Adrenal gland (tissue), 12 donors: ENCODE measurements around the gene SPATA2L. TPM values are rescaled to one million over a fixed set of nuclear protein-coding genes. Genes with fewer than 3 reads are reported as not detected.
"Not testable (repeated sequence)": the region's sequence is repeated elsewhere in the genome, so short reads cannot be mapped to it uniquely, and the experiment has no call there.

ENCODE experiments used
- DNase-seq, 7 donors: peaks; one replicate each; pipeline ENCODE4 v3.0.0-alpha.2; 2019 to 2020
- H3K27ac ChIP-seq, 5 donors: fragments of 200-600 bp; sonication (generic) in 4 of 5; 1 replicate in 3 of 5; 2 replicates in 2 of 5; pipeline versions ENCODE4 v1.5.1 to v1.8.0; 2016 to 2020; ENCODE audit warnings: mild to moderate bottlenecking in 1 of 5
- H3K27me3 ChIP-seq: fragments of 200-600 bp; 2 replicates; pipeline ENCODE4 v1.8.0; 2021
- H3K36me3 ChIP-seq, 2 donors: fragments of 200-600 bp; replicated peaks in 1 of 2; 1 replicate in 1 of 2; 2 replicates in 1 of 2; pipeline versions ENCODE4 v1.5.1 to v1.8.0; 2018 to 2022
- H3K4me1 ChIP-seq, 2 donors: fragments of 200-600 bp; replicated peaks in 1 of 2; 1 replicate in 1 of 2; 2 replicates in 1 of 2; pipeline versions ENCODE4 v1.5.1 to v1.8.0; 2018 to 2021
- H3K4me3 ChIP-seq, 4 donors: fragments of 200-600 bp; sonication (generic) in 3 of 4; one replicate each; pipeline ENCODE4 v1.5.1; 2016 to 2018
- H3K9me3 ChIP-seq, 3 donors: fragments of 200-600 bp; sonication (generic) in 1 of 3; replicated peaks in 1 of 3; 1 replicate in 2 of 3; 2 replicates in 1 of 3; pipeline versions ENCODE4 v1.5.1 to v1.8.0; 2016 to 2021
- POLR2A ChIP-seq, 2 donors: fragments of 450-650 bp; IDR thresholded peaks; one replicate each; pipeline ENCODE4 v1.6.1; 2017; ENCODE audit warnings: antibody characterized with exemption in 2 of 2, mild to moderate bottlenecking in 2 of 2, moderate library complexity in 1 of 2
- WGBS, 4 donors: extraction: QIAGEN DNeasy Blood & Tissue Kit in 2 of 4; methylation state at CpG; one replicate each; pipeline versions ENCODE4 v1.1.5 to v1.1.7; 2013 to 2017; 5-methylcytosine and 5-hydroxymethylcytosine counted together
- intact Hi-C, 2 donors: fragments of 100-400 bp; cut with DNase I; formaldehyde crosslinking; loops; one replicate each; pipeline versions ENCODE4 v1.14.1 to v1.15.0; 2022 to 2023
- polyA plus RNA-seq, 3 donors: library from polyadenylated mRNA; stranded (reverse); fragments of 200-250 nt in 2 of 3; fragments of 350-450 nt in 1 of 3; fragmentation: Illumina TruSeq in 1 of 3; extraction: RNeasy Lipid Tissue Mini Kit (QIAGEN cat#74804) in 1 of 3; gene quantifications; one replicate each; pipeline ENCODE4 v1.2.3, GENCODE V29; 2013 to 2014
- total RNA-seq, 9 donors: library from RNA; depleted of rRNA in 4 of 9; stranded (reverse); fragments of >200 nt in 4 of 9; fragments of 120-200 nt in 1 of 9; fragmentation: NEBNext Ultra II Directional in 1 of 9; extraction: Animal tissue kit (Norgen Biotek cat#: 25700) in 1 of 9; gene quantifications; one replicate each; pipeline versions ENCODE4 v1.1.0 to v1.2.4, GENCODE V29; 2013 to 2023
- TF ChIP-seq, protein P1 (sequence below), 6 experiments: fragments of 450-650 bp in 4 of 6; fragments of 200-600 bp in 2 of 6; sonication (generic) in 1 of 6; IDR thresholded peaks; 1 replicate in 5 of 6; 2 replicates in 1 of 6; pipeline versions ENCODE4 v1.5.1 to v1.8.0; 2016 to 2021; ENCODE audit warnings: antibody characterized with exemption in 6 of 6, mild to moderate bottlenecking in 2 of 6, moderate library complexity in 1 of 6
- donor health status: healthy with polysubstance abuse.
- donor health status: Bipolar disorder and iron deficiency.
- donor health status: DM: yes; HTN: yes; CAD: no.
- donor health status: DM: no; HTN: no; CAD: no.
- donor health status: DM: no; HTN: no; CAD: no.
- donor health status: DM: yes; HTN: yes; CAD: no.

SPATA2L gene
- total and polyA plus RNA-seq, 12 donors: 0.20 to 29.4 (median 11.2) TPM

DNA sequence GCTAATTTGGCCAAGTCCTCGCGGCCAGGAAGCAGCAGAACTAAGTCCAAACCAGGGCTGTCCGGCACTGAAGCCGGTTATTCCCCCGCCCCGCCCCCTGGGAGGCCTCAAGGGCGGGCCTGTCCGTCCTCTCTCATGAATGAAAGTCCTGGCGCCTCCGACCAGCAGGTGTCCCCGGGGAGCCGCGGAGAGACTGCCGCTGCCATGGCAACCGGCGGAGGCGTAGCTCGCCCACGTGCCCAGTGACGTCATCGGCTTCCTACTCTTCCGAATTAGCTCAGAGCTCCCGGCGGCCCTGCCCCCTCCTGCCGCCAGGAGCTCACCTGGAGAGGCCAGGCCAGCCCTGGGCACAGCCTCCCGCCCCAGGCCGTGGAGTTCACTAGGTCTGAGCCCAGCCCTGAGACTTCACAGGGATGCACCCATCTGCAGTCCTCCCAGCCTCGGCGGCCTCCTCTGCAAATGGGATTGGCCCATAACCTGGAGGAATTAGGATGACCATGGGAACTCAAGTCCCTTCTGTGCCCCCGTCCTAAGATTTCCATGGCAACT lies 1.3 kb downstream of the SPATA2L start:
- WGBS, 4 donors: 0 to 1% (median 0%) methylated on average over 2 to 30 of the region's 30 CpGs
- peak overlapping the region in 2 of 4 donors; percentile 50 to 73 for H3K4me3 ChIP-seq
- intact Hi-C loops: loop anchor here in 1 of 2 donors (10.0 kb wide), 1 partner anchor 165 kb away; no protein-coding TSS in a partner anchor
- peaks cover 0 to 20% of the 10 kb centered on the region in 2 donors for H3K36me3 ChIP-seq
- no peaks in the 10 kb centered on the region for H3K9me3 ChIP-seq
- H3K4me1 ChIP-seq: peaks cover 10 to 17% of the 10 kb centered on the region in 2 donors
- peak; percentile 99 to 100 (median 100) for DNase-seq
- no peaks in the 10 kb centered on the region for H3K27me3 ChIP-seq
- peak overlapping the region; percentile 33 to 88 (median 74) for H3K27ac ChIP-seq
- TF ChIP-seq, protein P1, sequence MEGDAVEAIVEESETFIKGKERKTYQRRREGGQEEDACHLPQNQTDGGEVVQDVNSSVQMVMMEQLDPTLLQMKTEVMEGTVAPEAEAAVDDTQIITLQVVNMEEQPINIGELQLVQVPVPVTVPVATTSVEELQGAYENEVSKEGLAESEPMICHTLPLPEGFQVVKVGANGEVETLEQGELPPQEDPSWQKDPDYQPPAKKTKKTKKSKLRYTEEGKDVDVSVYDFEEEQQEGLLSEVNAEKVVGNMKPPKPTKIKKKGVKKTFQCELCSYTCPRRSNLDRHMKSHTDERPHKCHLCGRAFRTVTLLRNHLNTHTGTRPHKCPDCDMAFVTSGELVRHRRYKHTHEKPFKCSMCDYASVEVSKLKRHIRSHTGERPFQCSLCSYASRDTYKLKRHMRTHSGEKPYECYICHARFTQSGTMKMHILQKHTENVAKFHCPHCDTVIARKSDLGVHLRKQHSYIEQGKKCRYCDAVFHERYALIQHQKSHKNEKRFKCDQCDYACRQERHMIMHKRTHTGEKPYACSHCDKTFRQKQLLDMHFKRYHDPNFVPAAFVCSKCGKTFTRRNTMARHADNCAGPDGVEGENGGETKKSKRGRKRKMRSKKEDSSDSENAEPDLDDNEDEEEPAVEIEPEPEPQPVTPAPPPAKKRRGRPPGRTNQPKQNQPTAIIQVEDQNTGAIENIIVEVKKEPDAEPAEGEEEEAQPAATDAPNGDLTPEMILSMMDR (IDR thresholded peaks at IDR 0.05): peak; percentile 56 to 91 (median 86)
- no peak for TF ChIP-seq POLR2A (IDR thresholded peaks at IDR 0.05)

DNA sequence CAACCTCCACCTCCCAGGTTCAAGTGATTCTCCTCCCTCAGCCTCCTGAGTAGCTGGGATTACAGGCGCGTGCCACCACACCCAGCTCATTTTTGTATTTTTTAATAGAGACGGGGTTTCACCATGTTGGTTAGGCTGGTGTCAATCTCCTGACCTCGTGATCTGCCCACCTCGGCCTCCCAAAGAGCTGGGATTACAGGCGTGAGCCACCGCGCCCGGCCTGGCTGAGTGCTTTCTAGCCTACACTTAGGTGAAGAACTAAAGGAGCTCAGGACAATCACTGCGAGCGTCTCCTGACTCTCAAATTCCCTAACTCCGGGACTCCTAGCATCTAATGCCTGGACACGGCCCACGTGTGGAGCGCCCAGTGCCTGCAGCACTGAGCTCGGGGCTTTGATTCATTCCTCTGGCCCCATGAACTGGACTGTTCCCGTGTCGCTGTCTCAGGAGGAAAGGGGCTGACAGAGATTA lies 1.8 kb downstream of the SPATA2L start:
- DNase-seq, H3K9me3 ChIP-seq, H3K27me3 ChIP-seq, H3K4me3 ChIP-seq: not testable (repeated sequence)
- WGBS, 4 donors: 55 to 79% (median 58%) methylated on average over 11 to 18 of the region's 18 CpGs
- peaks cover 10 to 17% of the 10 kb centered on the region in 2 donors for H3K4me1 ChIP-seq
- intact Hi-C loops: loop anchor here in 1 of 2 donors (10.0 kb wide), 1 partner anchor 165 kb away; no protein-coding TSS in a partner anchor
- H3K36me3 ChIP-seq: peaks cover 0 to 23% of the 10 kb centered on the region in 2 donors
- H3K27ac ChIP-seq: peak overlapping the region in 2 of 5 donors; percentile 88

DNA sequence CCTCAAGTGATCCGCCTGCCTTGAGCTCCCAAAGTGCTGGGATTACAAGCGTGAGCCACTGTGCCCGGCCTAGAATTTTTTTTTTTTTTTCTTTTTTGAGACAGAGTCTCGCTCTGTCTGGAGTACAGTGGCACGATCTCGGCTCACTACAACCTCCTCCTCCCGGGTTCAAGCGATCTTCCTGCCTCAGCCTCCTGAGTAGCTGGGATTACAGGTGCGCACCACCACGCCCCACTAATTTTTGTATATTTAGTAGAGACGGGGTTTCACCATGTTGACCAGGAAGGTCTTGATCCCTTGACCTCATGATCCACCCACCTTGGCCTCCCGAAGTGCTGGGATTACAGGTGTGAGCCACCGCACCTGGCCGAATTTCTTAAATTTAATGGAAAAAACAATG lies 2.8 kb downstream of the SPATA2L start:
- peaks cover 10 to 17% of the 10 kb centered on the region in 2 donors for H3K4me1 ChIP-seq
- H3K4me3 ChIP-seq, intact Hi-C loops, H3K9me3 ChIP-seq, H3K27me3 ChIP-seq, H3K27ac ChIP-seq: not testable (repeated sequence)
- DNase-seq: peak in 1 of 7 donors; percentile 54
- WGBS, 4 donors: 93 to 98% (median 97%) methylated on average over 14 of the region's 14 CpGs
- H3K36me3 ChIP-seq: peaks cover 0 to 32% of the 10 kb centered on the region in 2 donors

DNA sequence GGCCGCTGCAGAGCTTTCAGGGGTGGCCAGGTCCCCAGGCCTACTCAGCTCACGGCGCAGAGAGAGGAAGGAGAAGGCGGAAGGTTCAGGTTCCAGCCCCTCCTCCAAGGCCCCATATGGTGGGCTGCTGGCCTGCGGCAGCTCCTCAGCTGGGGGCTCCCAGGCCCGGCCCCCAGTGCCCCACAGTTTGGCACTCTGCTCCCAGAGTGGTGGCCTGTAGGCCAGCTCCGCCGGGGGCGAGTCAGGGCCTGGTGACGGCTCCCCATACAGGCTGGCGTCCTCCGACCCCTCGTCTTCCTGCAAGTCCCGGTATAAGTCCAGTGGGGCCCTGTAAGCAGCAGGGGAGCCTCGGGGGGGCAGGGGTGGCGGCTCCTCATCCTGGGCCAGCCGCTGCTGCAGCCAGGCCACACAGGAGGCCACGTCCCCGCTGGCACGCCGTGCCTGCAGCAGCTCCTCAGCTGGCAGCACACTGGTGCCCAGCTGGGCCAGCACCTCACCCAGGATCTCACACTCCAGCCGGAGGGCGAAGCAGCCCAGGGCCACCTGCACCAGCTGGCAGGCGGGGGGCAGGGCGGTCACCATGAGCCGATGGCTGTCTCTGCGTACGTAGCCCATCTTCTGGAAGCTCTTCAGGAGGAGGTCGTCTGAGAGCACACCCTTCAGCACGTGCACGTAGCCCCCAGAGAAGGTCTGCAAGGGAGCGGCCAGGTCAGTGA lies 3.7 kb downstream of the SPATA2L start:
- peak in 2 of 7 donors; percentile 49 to 59 for DNase-seq
- Histone ChIP-seq H3K27me3 (no peaks in the 10 kb centered on the region), H3K4me3 (no peak overlapping the region), H3K9me3 (no peaks in the 10 kb centered on the region), H3K27ac (no peak overlapping the region), H3K36me3 (peaks cover 0 to 41% of the 10 kb centered on the region in 2 donors), H3K4me1 (peaks cover 10 to 17% of the 10 kb centered on the region in 2 donors)
- WGBS, 4 donors: 85 to 91% (median 88%) methylated on average over 12 to 32 of the region's 32 CpGs
- intact Hi-C loops: no loop called here
- TF ChIP-seq, protein P1 (IDR thresholded peaks at IDR 0.05): no peak
- TF ChIP-seq POLR2A (IDR thresholded peaks at IDR 0.05): no peak

DNA sequence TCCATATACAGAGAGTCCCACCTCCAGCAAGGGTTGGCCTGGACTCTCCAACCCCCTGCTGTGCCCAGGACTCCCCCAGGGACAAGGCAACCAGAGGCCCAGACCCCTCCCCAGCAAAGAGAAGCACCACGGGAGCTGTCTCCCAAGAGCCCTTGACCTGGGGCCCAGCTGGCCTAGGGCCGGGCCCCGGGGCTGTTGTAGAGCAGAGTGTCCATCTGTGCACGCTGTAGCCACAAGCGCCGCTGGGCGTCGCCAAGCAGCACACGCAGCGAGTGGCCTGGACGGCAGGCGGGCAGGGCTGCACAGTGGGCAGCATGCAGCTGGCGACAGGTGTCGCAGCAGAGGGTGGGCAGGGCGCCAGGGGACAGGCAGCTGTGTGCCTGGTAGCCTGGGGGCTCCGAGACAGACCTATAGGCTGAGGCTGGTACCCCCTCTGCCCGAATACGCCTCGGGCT lies 4.3 kb downstream of the SPATA2L start:
- Histone ChIP-seq H3K9me3 (no peaks in the 10 kb centered on the region), H3K36me3 (peaks cover 0 to 45% of the 10 kb centered on the region in 2 donors), H3K27ac (no peak overlapping the region), H3K27me3 (no peaks in the 10 kb centered on the region), H3K4me3 (no peak overlapping the region), H3K4me1 (peaks cover 10 to 17% of the 10 kb centered on the region in 2 donors)
- peak in 3 of 7 donors; percentile 29 to 63 (median 47) for DNase-seq
- TF ChIP-seq POLR2A (IDR thresholded peaks at IDR 0.05): no peak
- TF ChIP-seq, protein P1 (IDR thresholded peaks at IDR 0.05): no peak
- intact Hi-C loops: no loop called here
- WGBS, 4 donors: 70 to 89% (median 83%) methylated on average over 14 to 19 of the region's 19 CpGs
